GM18517 (cell line): ENCODE results near the gene CEMIP.

ENCODE experiments used
- ATAC-seq: cut with Tn5 transposase; IDR thresholded peaks from one replicate; pipeline ENCODE4 v1.9.1; 2021; ENCODE audit warnings: mild to moderate bottlenecking, moderate library complexity; ENCODE audit not compliant: unreplicated experiment

Gene CEMIP

GRCh38 chr15:80780416-80781221 is 1.4 kb downstream of the CEMIP start:
- ATAC-seq: no peak

- no peak for ATAC-seq
Measured at GRCh38 chr15:80783260-80783659, 4.1 kb downstream of the CEMIP start.

DNA sequence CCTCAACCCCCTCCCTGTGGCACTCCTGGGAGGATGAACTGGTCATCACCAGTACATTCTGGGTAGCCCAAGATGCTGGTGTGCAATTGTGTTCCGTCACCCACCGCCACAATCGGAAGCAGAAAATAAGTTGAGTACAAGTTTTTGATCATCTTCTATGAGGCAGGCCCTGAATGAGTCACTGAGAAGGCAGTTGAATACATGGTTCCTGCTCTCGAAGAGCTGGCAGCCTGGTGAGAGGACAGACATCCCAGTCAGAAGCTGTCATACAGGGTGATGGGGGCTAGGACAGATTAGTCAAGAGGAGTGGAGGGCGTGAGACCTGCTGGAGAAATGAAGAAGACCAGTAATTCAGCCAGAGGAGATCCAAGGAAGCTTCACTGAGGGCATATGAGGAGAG is 6.2 kb downstream of the CEMIP start:
- ATAC-seq: no peak

DNA sequence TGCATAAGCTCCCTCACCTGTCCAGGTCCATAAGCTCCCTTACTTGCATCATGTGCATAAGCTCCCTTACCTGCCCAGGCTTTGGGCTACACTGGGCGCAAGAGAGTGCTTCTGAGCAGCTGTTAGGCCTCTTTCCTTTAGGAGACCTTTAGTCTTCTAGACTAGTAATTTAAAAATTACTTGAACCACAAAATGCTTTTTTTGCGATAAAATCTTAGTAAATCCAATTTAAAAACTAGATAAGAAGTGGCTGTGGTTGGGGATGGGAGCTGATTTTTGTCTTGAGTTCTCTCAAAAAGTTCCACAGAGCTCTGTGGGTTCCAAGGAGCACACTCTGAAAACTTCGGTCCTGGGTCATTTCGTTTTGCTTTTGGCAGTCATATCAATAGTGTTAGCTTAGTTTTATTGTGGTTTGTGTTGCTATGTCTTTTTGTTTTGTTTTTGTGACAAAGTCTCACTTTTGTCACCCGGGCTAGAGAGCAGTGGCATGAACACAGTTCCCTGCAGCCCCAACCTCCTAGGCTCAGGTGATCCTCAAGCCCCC is 6.7 kb downstream of the CEMIP start:
- no peak for ATAC-seq

DNA sequence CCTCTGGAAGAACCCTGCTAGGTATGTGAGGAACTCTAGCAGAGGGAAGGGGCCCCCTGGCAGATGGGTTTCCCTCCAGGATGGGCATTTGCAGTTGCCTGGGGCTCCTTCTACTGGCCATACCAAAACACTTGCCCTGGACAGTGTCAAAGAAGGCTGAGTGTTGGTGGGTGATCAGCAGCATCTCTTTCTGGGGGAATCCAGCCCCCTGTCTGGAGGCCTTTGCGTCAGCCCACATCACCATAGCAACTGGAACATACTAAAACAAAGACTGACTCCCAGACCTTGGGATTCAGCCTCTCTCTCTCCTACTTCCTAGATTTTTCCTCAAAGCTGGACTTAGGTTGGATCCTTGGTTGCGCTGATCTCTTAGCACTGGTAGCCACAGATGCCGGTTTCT is 8.1 kb downstream of the CEMIP start:
- ATAC-seq: no peak

DNA sequence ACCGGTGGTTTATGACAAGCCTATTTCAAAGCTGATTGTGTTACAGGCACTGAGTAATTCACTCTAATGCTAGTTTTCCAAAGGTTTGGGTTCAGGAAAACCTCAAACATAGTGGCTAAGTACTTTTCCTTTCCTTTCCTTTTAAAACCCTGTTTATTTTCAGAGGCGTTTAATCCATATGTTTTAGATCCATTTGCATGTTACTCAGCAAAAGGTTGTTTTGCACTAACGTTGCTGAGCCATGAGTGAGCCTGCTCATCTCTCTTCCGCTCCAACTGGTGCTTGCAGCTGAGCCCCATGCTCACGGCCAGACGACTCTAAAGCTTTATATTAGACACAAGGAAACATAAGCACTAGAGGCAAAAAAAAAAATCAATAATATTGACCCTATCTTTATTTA is 9.4 kb downstream of the CEMIP start:
- no peak for ATAC-seq

GRCh38 chr15:80789296-80789695 is 10.1 kb downstream of the CEMIP start:
- ATAC-seq: no peak

DNA sequence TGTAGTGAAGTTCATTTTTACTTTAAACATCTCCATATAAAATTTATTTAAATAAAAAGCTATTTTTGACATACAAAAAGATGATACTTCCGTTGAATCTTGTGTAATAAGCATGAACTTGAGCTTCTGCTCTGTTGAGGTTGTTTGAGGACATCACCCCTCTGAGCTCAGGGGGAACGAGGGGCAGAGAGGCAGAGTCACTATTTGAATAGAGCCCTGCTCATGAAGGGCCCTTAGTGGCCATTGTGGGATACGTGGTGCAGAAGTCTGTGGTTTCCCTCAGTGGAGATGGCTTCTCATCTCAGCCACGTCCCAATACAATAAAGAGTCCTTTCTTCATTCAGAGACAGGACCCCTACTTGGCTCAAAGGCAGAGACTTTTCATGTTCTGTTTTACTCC is 10.6 kb downstream of the CEMIP start:
- no peak for ATAC-seq

- no peak for ATAC-seq
Measured at GRCh38 chr15:80790236-80790635, 11.1 kb downstream of the CEMIP start.

DNA sequence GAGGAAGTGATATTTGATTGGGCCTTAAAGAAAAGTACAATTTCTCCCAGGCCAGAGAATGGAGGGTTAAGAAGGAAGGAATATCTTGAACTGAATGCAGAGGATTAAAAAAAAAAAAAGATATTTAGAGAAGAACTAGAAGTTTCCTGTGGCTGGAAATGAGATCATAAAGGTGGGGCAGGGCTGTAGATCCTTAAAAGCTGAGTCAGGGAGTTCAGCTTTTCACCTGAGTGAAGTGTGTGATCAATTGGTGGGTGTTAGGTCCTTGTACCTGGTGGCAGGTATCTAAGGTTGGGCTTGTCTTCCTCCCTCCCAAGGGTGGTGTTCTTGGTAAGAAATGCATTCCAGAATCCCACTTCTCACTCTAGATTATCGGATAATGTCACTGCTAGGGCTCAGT is 11.8 kb downstream of the CEMIP start:
- no peak for ATAC-seq

DNA sequence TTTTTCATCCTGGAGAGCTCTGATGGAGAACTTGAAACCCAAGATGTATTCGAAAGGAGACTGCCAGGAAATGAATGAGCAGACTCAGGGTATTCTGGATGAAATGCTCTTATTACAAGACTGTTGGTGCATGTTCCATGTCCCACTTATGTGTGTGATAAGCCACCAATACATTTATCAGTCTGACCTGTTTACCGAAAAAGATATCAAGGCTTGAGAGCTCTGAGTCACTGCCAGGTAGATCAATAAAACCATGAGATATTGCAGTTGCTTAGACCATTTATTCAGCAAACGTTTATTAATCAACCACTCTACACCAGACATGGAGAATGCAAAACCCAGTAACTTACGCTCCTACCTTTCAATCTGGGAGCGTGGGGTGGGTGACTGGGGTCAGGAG is 17.2 kb downstream of the CEMIP start:
- ATAC-seq: no peak

DNA sequence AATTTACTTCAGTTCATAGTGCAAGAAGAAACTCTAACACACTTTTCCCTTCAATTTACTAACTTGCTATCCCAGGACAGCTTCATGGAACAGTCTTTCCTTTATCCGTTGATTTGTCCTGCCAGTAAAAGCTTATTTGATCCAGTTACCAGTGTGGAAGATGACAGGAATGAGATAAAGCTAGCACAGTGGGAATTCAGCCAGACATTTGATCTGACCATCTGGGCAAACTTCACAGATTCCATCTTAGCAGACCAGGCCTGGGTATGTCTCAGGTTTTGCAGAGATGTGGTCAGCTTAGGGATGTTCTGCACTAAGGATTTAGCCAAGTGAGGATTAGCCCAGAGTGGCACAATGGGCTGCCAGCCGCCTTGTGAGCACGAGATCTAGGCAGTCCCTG is 19.7 kb downstream of the CEMIP start:
- ATAC-seq: no peak

DNA sequence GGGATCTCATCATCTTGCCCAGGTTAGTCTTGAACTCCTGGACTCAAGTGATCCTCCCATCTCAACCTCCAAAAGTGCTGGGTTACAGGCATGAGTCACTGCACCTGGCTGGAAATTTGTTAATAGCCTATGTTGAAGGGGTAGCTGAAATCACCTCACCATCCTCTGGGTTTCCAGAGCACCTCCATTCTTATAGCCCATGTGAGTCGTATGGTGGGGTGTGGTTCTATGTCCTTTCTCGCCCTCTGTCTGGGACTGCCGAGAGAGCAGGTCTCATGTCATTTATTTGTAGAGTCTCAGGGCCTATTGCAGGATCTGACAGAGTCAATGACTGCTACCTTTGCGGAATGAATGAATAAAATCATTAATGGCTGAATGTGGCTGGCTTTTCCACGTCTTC is 20.9 kb downstream of the CEMIP start:
- ATAC-seq: no peak

- ATAC-seq: no peak
Measured at GRCh38 chr15:80801891-80802680, 22.9 kb downstream of the CEMIP start.

GRCh38 chr15:80803580-80804525 is 24.7 kb downstream of the CEMIP start:
- no peak for ATAC-seq

DNA sequence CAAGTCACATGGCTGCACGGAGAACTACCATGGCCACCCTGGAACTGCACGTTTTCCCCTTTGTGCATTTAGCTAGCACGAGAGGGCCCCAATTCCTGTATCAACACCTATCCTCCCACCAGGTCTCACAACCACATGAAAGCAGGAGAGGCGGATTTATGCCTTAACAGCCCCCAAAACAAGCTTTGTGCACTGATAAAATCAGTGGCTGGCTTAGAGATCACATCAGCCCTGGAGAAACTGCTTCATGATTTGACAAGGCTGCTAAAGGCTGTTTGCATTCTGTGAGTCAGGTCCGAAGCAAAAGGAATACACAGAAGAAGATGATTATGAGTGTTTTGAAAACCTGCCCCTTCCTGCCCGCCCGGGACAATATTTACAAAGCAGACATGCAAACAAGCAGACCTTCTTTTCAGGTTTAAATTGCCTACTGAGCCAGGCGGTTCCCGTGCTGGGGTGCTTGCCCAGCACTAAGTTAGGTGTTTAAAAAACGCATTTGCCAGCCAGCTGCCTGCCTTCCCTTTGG is 25.9 kb downstream of the CEMIP start:
- ATAC-seq: no peak

- ATAC-seq: no peak
Measured at GRCh38 chr15:80811781-80812315, 32.7 kb downstream of the CEMIP start.

- no peak for ATAC-seq
Measured at GRCh38 chr15:80815106-80815505, 35.9 kb downstream of the CEMIP start.

DNA sequence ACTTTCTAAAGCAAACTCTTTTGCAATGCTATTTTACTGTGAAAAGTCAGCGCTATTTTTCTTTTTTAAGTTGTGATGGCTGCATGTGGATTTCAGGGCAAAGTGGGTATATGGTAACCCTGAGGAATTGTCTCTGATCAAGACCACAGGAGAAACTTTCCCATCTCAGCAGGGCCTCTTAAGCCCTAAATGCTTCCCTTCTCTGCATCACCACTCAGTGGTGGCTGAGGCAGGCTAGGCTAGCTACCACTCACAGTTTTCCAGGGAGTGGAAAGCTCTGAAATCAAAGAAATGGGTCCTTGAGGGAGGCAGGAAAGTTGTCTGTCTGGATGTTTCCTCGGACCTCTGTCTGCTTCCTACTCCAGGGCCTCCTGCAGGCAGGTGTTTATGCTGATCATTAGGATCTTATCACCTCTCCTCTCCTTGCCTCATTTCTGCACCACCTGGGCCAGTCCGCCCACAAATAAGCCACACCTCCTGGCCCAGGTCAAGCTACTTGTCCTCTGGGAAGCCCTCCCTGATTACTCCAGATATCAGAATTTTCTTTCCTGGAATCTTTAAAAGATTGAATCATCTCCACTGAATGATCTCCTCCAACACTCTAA is 37.0 kb downstream of the CEMIP start:
- no peak for ATAC-seq

GRCh38 chr15:80816936-80817335 is 37.8 kb downstream of the CEMIP start:
- no peak for ATAC-seq
